ENCODE data around the gene AMBN. TPM values are rescaled to one million over a fixed set of nuclear protein-coding genes. Genes with fewer than 3 reads are reported as not detected.
"Not testable (repeated sequence)": the region's sequence is repeated elsewhere in the genome, so short reads cannot be mapped to it uniquely, and the experiment has no call there.

Gene AMBN
- total RNA-seq, 4 donors from 2014 or later, result not detected

GRCh38 chr4:70634482-70634881 lies 42.4 kb downstream of the AMBN start:
- H3K27me3 ChIP-seq, result no peaks in the 10 kb centered on the region
- H3K27ac ChIP-seq (replicated peaks in 1 of 4), result no peak overlapping the region
- intact Hi-C loops (cut with DNase I), result no loop called here
- WGBS, result 92% methylated on average over 5 of the region's 5 CpGs
- no peak overlapping the region for H3K4me3 ChIP-seq
- DNase-seq (ENCODE audit: extremely low spot score), result no peak
- H3K4me1 ChIP-seq, result peaks cover 6 to 15% (median 10%) of the 10 kb centered on the region in 4 donors
- H3K36me3 ChIP-seq, result no peaks in the 10 kb centered on the region
- no peaks in the 10 kb centered on the region for H3K9me3 ChIP-seq
- TF ChIP-seq POLR2A (IDR thresholded peaks at IDR 0.05; ENCODE audit: low read depth), result no peak
- TF ChIP-seq, protein P1, sequence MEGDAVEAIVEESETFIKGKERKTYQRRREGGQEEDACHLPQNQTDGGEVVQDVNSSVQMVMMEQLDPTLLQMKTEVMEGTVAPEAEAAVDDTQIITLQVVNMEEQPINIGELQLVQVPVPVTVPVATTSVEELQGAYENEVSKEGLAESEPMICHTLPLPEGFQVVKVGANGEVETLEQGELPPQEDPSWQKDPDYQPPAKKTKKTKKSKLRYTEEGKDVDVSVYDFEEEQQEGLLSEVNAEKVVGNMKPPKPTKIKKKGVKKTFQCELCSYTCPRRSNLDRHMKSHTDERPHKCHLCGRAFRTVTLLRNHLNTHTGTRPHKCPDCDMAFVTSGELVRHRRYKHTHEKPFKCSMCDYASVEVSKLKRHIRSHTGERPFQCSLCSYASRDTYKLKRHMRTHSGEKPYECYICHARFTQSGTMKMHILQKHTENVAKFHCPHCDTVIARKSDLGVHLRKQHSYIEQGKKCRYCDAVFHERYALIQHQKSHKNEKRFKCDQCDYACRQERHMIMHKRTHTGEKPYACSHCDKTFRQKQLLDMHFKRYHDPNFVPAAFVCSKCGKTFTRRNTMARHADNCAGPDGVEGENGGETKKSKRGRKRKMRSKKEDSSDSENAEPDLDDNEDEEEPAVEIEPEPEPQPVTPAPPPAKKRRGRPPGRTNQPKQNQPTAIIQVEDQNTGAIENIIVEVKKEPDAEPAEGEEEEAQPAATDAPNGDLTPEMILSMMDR (IDR thresholded peaks at IDR 0.05), result no peak
- no peak for TF ChIP-seq POLR2AphosphoS5 (IDR thresholded peaks at IDR 0.05)
- no peak for TF ChIP-seq EP300 (IDR thresholded peaks at IDR 0.05)

- peak overlapping the region in 1 of 4 donors; percentile 5 for H3K27ac ChIP-seq (replicated peaks in 1 of 4)
- WGBS, result 32% methylated on average over 8 of the region's 8 CpGs
Measured at GRCh38 chr4:70637239-70637913, 45.3 kb downstream of the AMBN start.

GRCh38 chr4:70640192-70640591 lies 48.1 kb downstream of the AMBN start:
- peaks cover 6 to 15% (median 10%) of the 10 kb centered on the region in 4 donors for H3K4me1 ChIP-seq
- DNase-seq (ENCODE audit: extremely low spot score), result no peak
- no peaks in the 10 kb centered on the region for H3K27me3 ChIP-seq
- H3K27ac ChIP-seq (replicated peaks in 1 of 4), result no peak overlapping the region
- no peak for TF ChIP-seq POLR2AphosphoS5 (IDR thresholded peaks at IDR 0.05)
- no peak for TF ChIP-seq EP300 (IDR thresholded peaks at IDR 0.05)
- intact Hi-C loops (cut with DNase I), result no loop called here
- H3K9me3 ChIP-seq, result no peaks in the 10 kb centered on the region
- WGBS, result 87% methylated on average over 2 of the region's 2 CpGs
- H3K36me3 ChIP-seq, result no peaks in the 10 kb centered on the region
- H3K4me3 ChIP-seq, result no peak overlapping the region

More at GRCh38 chr4:70637239-70637913, 45.3 kb downstream of the AMBN start:
- no peak for DNase-seq (ENCODE audit: extremely low spot score)
- Histone ChIP-seq H3K36me3 (no peaks in the 10 kb centered on the region), H3K27me3 (no peaks in the 10 kb centered on the region), H3K4me1 (peaks cover 6 to 15% (median 10%) of the 10 kb centered on the region in 4 donors), H3K9me3 (no peaks in the 10 kb centered on the region), H3K4me3 (peak overlapping the region in 3 of 4 donors; percentile 12 to 16 (median 14))
- intact Hi-C loops (cut with DNase I), result no loop called here
- TF ChIP-seq, protein P1 (IDR thresholded peaks at IDR 0.05), result no peak
- TF ChIP-seq POLR2A (IDR thresholded peaks at IDR 0.05; ENCODE audit: low read depth) (no peak), EP300 (IDR thresholded peaks at IDR 0.05) (no peak), POLR2AphosphoS5 (IDR thresholded peaks at IDR 0.05) (no peak)

- H3K9me3 ChIP-seq; H3K4me1 ChIP-seq; intact Hi-C loops (cut with DNase I); H3K27me3 ChIP-seq; H3K36me3 ChIP-seq; H3K27ac ChIP-seq (replicated peaks in 1 of 4); H3K4me3 ChIP-seq; DNase-seq (ENCODE audit: extremely low spot score): not testable (repeated sequence)
- 85% methylated on average over 4 of the region's 4 CpGs for WGBS
Measured at GRCh38 chr4:70650741-70651140, 58.7 kb downstream of the AMBN start.

DNA sequence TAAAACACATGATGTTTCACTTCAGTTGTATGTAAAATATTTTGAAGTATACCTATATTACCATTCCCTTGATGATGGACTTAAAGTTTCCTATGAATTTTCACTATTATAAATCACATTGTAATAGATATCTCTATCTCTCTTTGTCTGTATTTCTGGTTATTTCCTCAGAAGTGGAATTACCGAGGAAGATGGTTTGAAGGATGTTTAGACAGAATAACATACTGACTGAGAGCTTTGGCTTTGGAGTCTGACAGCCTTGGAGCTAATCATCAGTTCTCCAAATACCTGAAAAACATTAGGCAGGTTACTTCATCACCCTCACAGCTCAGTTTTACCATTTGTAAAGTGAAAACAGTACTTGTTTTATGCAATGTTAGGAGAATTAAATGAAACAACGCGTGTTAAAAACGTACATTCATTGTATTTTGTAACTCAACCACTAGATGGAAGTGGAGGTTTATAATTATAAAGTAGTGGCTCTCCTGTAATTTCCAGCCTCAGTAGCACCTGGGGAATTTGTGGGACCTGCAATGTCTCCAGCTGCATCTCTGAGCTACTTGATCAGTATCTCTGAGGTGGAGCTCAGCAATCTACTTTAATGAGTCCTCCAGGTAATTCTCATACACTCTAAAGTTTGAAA lies 59.9 kb downstream of the AMBN start:
- intact Hi-C loops (cut with DNase I), result loop anchor here (2.0 kb wide), 1 partner anchor 357 kb away; no protein-coding TSS in a partner anchor
- H3K27ac ChIP-seq (replicated peaks in 1 of 4), result no peak overlapping the region
- 4% methylated on average over 4 of the region's 4 CpGs for WGBS
- H3K9me3 ChIP-seq, result no peaks in the 10 kb centered on the region
- DNase-seq (ENCODE audit: extremely low spot score), result no peak
- no peaks in the 10 kb centered on the region for H3K36me3 ChIP-seq
- H3K4me1 ChIP-seq, result peaks cover 0 to 5% (median 2%) of the 10 kb centered on the region in 4 donors
- TF ChIP-seq, protein P1 (IDR thresholded peaks at IDR 0.05), result peak; percentile 41 to 53 (median 46)
- no peak for TF ChIP-seq EP300 (IDR thresholded peaks at IDR 0.05)
- no peak for TF ChIP-seq POLR2AphosphoS5 (IDR thresholded peaks at IDR 0.05)
- TF ChIP-seq POLR2A (IDR thresholded peaks at IDR 0.05; ENCODE audit: low read depth), result no peak
- no peaks in the 10 kb centered on the region for H3K27me3 ChIP-seq
- no peak overlapping the region for H3K4me3 ChIP-seq

All from esophagus muscularis mucosa (tissue), 4 donors.